DND-41 (cell line): ENCODE data around the gene S100Z.

Experiments used
- CTCF ChIP-seq: IDR thresholded peaks from 2 replicates; pipeline ENCODE4 v1.5.1; 2012; ENCODE audit warnings: borderline replicate concordance, low read length, moderate library complexity, mild to moderate bottlenecking; ENCODE audit not compliant: poor library complexity, severe bottlenecking; ENCODE audit errors: extremely low read depth
- EZH2 ChIP-seq: IDR thresholded peaks from 3 replicates; pipeline ENCODE4 v1.6.1; 2012; ENCODE audit warnings: borderline replicate concordance, low read depth, mild to moderate bottlenecking, moderate library complexity, low read length, inconsistent platforms; ENCODE audit not compliant: severe bottlenecking

GRCh38 chr5:76958991-76959767 is 109.4 kb downstream of the S100Z start:
- no peak for TF ChIP-seq CTCF
- TF ChIP-seq EZH2: no peak
